Ascending aorta (tissue), 2 donors: ENCODE measurements around the gene INKA2. TPM values are rescaled to one million over a fixed set of nuclear protein-coding genes. Genes with fewer than 3 reads are reported as not detected.

Source experiments
- DNase-seq, 2 donors: peaks; one replicate each; pipeline ENCODE4 v3.0.0-alpha.2; 2019; ENCODE audit warnings: low spot score in 2 of 2
- H3K27ac ChIP-seq, 2 donors: fragments of 200-600 bp; sonication (generic); one replicate each; pipeline ENCODE4 v1.5.1; 2016 to 2017; ENCODE audit warnings: mild to moderate bottlenecking in 1 of 2
- H3K27me3 ChIP-seq: fragments of 200-600 bp; sonication (generic); one replicate; pipeline ENCODE4 v1.5.1; 2017
- H3K36me3 ChIP-seq, 2 donors: fragments of 200-600 bp; sonication (generic); one replicate each; pipeline ENCODE4 v1.5.1; 2016
- H3K4me1 ChIP-seq, 2 donors: fragments of 200-600 bp; sonication (generic); one replicate each; pipeline ENCODE4 v1.5.1; 2016 to 2017; ENCODE audit warnings: mild to moderate bottlenecking in 1 of 2
- H3K4me3 ChIP-seq, 2 donors: fragments of 200-600 bp; sonication (generic); one replicate each; pipeline ENCODE4 v1.5.1; 2016 to 2017; ENCODE audit warnings: mild to moderate bottlenecking in 1 of 2
- H3K9me3 ChIP-seq, 2 donors: fragments of 200-600 bp; sonication (generic); one replicate each; pipeline ENCODE4 v1.5.1; 2016
- intact Hi-C: fragments of 100-400 bp; cut with DNase I; formaldehyde crosslinking; loops from one replicate; pipeline ENCODE4 v1.15.1; 2023
- total RNA-seq: library from RNA; depleted of rRNA; stranded (reverse); fragments of >200 nt; gene quantifications from one replicate; pipeline ENCODE4 v1.1.0, GENCODE V29; 2016
- TF ChIP-seq, protein P1 (sequence below), 3 experiments: fragments of 200-600 bp in 2 of 3; fragments of 450-650 bp in 1 of 3; sonication (generic) in 2 of 3; IDR thresholded peaks; one replicate each; pipeline ENCODE4 v1.5.1; 2016 to 2019; ENCODE audit warnings: antibody characterized with exemption in 3 of 3, mild to moderate bottlenecking in 1 of 3, moderate library complexity in 1 of 3

INKA2 gene
- total RNA-seq, 1 donor from 2014 or later, result not detected

DNA sequence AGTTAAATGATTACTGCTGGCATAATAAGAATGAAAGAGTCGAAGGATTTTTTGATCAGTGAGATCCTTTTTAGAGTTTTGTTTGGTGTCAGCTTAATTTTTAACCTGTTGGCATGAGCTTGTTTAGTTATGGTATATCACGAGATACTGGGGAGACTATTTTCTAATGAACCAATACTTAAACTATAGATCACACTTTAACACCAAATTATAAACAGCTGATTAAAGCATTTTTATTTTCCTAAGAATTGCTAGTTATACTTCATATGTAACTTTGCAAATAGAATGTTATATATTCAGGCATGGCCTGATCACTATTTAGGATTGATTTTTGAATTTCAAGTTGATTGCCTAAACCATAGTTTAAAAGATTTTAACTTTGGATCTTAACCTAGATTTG lies 22.5 kb upstream of the INKA2 start:
- Histone ChIP-seq H3K27ac (no peak overlapping the region), H3K4me1 (peaks cover 0 to 2% of the 10 kb centered on the region in 2 donors), H3K27me3 (no peaks in the 10 kb centered on the region), H3K4me3 (no peak overlapping the region), H3K9me3 (no peaks in the 10 kb centered on the region), H3K36me3 (peaks cover 39 to 58% of the 10 kb centered on the region in 2 donors)
- DNase-seq, result no peak
- TF ChIP-seq, protein P1, sequence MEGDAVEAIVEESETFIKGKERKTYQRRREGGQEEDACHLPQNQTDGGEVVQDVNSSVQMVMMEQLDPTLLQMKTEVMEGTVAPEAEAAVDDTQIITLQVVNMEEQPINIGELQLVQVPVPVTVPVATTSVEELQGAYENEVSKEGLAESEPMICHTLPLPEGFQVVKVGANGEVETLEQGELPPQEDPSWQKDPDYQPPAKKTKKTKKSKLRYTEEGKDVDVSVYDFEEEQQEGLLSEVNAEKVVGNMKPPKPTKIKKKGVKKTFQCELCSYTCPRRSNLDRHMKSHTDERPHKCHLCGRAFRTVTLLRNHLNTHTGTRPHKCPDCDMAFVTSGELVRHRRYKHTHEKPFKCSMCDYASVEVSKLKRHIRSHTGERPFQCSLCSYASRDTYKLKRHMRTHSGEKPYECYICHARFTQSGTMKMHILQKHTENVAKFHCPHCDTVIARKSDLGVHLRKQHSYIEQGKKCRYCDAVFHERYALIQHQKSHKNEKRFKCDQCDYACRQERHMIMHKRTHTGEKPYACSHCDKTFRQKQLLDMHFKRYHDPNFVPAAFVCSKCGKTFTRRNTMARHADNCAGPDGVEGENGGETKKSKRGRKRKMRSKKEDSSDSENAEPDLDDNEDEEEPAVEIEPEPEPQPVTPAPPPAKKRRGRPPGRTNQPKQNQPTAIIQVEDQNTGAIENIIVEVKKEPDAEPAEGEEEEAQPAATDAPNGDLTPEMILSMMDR (IDR thresholded peaks at IDR 0.05), result no peak
- intact Hi-C loops, result no loop called here

DNA sequence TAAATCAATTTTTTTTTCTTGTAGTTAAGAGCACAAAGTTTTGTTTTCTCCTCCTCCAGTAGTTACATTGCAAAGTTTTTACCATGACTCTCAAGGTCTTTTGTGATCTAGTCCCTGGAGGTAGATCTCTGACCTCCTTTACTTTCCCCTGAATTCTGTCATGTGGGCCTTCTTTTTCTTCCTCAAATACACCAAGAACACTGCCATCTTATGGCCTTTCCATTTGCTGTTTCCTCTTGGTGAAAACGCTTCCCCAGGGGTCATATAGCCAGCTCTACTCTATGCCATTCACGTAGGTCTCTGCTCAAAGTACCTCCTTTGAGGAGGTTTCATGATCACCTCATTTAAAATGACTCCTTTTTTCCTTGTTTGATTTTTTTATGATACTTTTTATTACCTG lies 19.2 kb upstream of the INKA2 start:
- Histone ChIP-seq H3K4me3 (no peak overlapping the region), H3K36me3 (peaks cover 17 to 33% of the 10 kb centered on the region in 2 donors), H3K27ac (no peak overlapping the region), H3K9me3 (no peaks in the 10 kb centered on the region), H3K27me3 (no peaks in the 10 kb centered on the region), H3K4me1 (peaks cover 0 to 16% of the 10 kb centered on the region in 2 donors)
- intact Hi-C loops, result loop anchor here (10.0 kb wide), 2 partner anchors 614 to 786 kb away; partner anchors contain the start of genes CEPT1 and DRAM2
- TF ChIP-seq, protein P1 (IDR thresholded peaks at IDR 0.05), result no peak
- no peak for DNase-seq

DNA sequence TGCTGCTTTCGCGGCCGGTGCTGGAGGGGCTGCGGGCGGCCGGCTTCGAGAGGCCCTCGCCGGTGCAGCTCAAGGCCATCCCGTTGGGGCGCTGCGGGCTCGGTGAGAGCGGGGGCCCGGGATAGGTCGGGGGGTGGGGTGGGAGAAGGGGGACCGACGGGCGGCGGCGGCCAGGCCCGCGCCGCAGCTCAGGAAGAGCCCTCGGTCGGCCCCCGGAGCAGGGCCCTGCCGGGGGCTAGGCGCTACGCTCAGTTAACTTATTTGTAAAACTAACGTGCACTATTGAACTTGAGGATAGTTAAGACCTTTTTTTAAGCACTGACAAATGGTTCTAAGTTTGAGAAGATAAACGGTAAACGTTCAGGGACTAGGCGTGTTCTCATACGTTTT lies 16.9 kb upstream of the INKA2 start:
- Histone ChIP-seq H3K4me1 (peaks cover 0 to 16% of the 10 kb centered on the region in 2 donors), H3K36me3 (peaks cover 6 to 13% of the 10 kb centered on the region in 2 donors), H3K4me3 (peak overlapping the region; percentile 80 to 96), H3K9me3 (no peaks in the 10 kb centered on the region), H3K27me3 (no peaks in the 10 kb centered on the region), H3K27ac (peak overlapping the region; percentile 90 to 95)
- TF ChIP-seq, protein P1 (IDR thresholded peaks at IDR 0.05), result no peak
- intact Hi-C loops, result loop anchor here (10.0 kb wide), 2 partner anchors 611 to 789 kb away; partner anchors contain the start of genes CEPT1 and DRAM2
- no peak for DNase-seq

DNA sequence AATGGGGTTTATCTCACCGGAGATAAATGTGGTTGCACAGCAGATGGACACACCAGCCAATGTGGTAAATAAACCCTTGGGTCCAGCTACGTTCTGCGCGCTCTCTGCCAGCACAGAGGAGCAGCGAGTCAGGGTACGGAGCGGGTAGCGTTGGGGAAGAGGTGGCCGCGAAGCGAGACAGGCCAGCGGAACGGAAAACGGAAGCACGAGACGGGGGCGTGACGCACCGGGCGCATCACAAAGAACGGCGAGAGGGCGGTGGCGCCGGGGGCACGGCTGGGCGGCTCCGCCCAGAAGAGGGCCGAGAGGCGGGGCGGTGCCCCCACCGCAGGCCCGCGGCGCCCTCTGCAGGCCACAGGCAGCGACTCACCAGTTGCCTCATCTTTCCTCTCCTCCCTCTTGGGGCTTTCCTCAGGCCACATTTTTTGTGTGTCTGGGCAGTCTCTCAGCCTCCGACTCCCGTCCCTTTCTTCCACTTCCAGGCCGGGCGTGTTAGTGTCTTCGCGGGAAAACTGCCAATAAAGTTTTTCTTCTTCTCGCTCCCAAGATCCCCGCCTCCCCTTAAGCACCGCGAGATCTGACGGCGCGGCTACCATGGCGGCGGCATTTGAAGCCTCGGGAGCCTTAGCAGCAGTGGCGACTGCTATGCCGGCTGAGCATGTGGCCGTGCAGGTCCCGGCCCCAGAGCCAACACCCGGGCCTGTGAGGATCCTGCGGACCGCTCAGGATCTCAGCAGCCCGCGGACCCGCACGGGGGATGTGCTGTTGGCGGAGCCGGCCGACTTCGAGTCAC lies 16.3 kb upstream of the INKA2 start, which contains the start of gene DDX20:
Gene DDX20 (plus strand): TSS at position 571 of the 793 bp plus-strand sequence. CDS start 24 bp downstream, at position 595.
- Histone ChIP-seq H3K27ac (peak within 1 kb of the TSS; percentile 90 to 95), H3K4me3 (peak within 1 kb of the TSS; percentile 80 to 96), H3K27me3 (no peaks in the 10 kb centered on the region), H3K9me3 (no peaks in the 10 kb centered on the region), H3K36me3 (peaks cover under 1 to 8% of the 10 kb centered on the region in 2 donors), H3K4me1 (peaks cover 0 to 16% of the 10 kb centered on the region in 2 donors)
- intact Hi-C loops, result loop anchor here (1.0 to 10.0 kb wide), 8 partner anchors 16 to 789 kb away; partner anchors contain the start of genes ATP5PB, CEPT1, DRAM2 and INKA2
- TF ChIP-seq, protein P1 (IDR thresholded peaks at IDR 0.05), result peak; percentile 92 to 98 (median 92)
- DNase-seq, result peak; percentile 65 to 95

DNA sequence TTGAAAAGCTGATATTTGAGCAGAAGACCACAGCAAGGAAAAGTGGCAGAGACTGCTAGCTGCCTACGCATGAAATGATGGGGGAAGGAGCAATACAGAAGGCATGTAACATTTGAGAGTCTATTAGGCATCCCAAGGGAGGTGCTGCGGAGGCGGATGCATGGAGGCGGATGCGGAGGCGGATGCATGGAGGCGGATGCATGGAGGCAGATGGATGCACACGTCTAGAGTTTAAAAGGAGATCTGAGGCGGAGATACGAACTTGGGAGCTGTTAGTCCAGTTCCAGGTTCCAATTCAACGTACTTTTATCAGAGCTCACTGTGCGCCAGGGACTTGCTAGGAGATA lies 15.8 kb upstream of the INKA2 start:
- Histone ChIP-seq H3K9me3 (no peaks in the 10 kb centered on the region), H3K4me1 (peaks cover 0 to 16% of the 10 kb centered on the region in 2 donors), H3K27ac (peak overlapping the region; percentile 90 to 95), H3K27me3 (no peaks in the 10 kb centered on the region), H3K4me3 (peak overlapping the region; percentile 80 to 96), H3K36me3 (peaks cover 0 to 2% of the 10 kb centered on the region in 2 donors)
- TF ChIP-seq, protein P1 (IDR thresholded peaks at IDR 0.05), result no peak
- DNase-seq, result no peak
- intact Hi-C loops, result loop anchor here (1.0 to 10.0 kb wide), 8 partner anchors 16 to 790 kb away; partner anchors contain the start of genes ATP5PB, CEPT1, DRAM2 and INKA2
